ENCODE data around the gene OR51S1. TPM values are rescaled to one million over a fixed set of nuclear protein-coding genes. Genes with fewer than 3 reads are reported as not detected.

The OR51S1 gene
- total RNA-seq, 3 donors from 2014 or later (not counting 1 experiment from before 2014, with no cell fraction given) = not detected

DNA sequence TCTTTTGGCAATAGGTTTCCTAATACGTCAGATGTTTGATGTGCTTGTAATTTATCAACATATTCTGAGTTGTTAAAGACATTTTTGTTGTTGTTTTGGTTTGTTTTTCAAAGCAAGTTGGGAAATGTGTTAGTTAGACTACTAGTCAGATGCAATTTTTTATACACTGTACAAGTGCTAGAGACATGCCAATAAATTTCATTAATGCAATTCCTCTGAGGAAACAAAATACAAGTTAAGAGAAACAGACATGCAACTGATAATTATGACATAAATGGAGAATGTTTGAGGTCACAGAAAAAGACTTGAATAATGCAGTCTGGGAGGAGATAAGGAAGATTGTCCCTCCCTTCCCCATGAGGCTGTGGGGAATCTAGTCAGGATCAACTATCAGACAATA is 38.6 kb upstream of the OR51S1 start:
- H3K27ac Mint-ChIP-seq = no peak overlapping the region
- H3K4me3 ChIP-seq (ENCODE audit: low read length) = no peak overlapping the region
- H3K4me3 Mint-ChIP-seq = no peak overlapping the region
- H3K4me1 ChIP-seq (ENCODE audit: control insufficient read depth, insufficient read depth, low read length) = no peaks in the 10 kb centered on the region
- no peak overlapping the region for H3K27ac ChIP-seq (ENCODE audit: low read length)
- no peaks in the 10 kb centered on the region for H3K27me3 Mint-ChIP-seq (ENCODE audit: low read depth in 2 of 2)
- H3K9me3 ChIP-seq (ENCODE audit: control insufficient read depth, insufficient read depth, low read length) = no peaks in the 10 kb centered on the region
- peaks cover 0 to 8% of the 10 kb centered on the region in 2 donors for H3K9me3 Mint-ChIP-seq
- intact Hi-C loops (cut with micrococcal nuclease) = no loop called here
- no peaks in the 10 kb centered on the region for H3K4me1 Mint-ChIP-seq
- no peaks in the 10 kb centered on the region for H3K36me3 Mint-ChIP-seq
- no peaks in the 10 kb centered on the region for H3K36me3 ChIP-seq (ENCODE audit: control insufficient read depth, insufficient read depth, low read length)
- 0% methylated on average over 1 of the region's 1 CpG for WGBS (ENCODE audit: insufficient coverage)
- ATAC-seq (no peak), DNase-seq (no peak)
- TF ChIP-seq CTCF (IDR thresholded peaks at IDR 0.05) = no peak
- no peaks in the 10 kb centered on the region for H3K27me3 ChIP-seq (ENCODE audit: control insufficient read depth, insufficient read depth, low read length)

GRCh38 chr11:4886186-4886585 is 37.2 kb upstream of the OR51S1 start:
- H3K27ac Mint-ChIP-seq = no peak overlapping the region
- H3K4me1 Mint-ChIP-seq = no peaks in the 10 kb centered on the region
- DNase-seq = no peak
- H3K27ac ChIP-seq (ENCODE audit: low read length) = no peak overlapping the region
- 16% methylated on average over 2 of the region's 3 CpGs for WGBS (ENCODE audit: insufficient coverage)
- TF ChIP-seq CTCF (IDR thresholded peaks at IDR 0.05) = no peak
- no peaks in the 10 kb centered on the region for H3K4me1 ChIP-seq (ENCODE audit: control insufficient read depth, insufficient read depth, low read length)
- H3K27me3 ChIP-seq (ENCODE audit: control insufficient read depth, insufficient read depth, low read length) = no peaks in the 10 kb centered on the region
- H3K36me3 ChIP-seq (ENCODE audit: control insufficient read depth, insufficient read depth, low read length) = no peaks in the 10 kb centered on the region
- no peaks in the 10 kb centered on the region for H3K27me3 Mint-ChIP-seq (ENCODE audit: low read depth in 2 of 2)
- no peak overlapping the region for H3K4me3 Mint-ChIP-seq
- H3K9me3 Mint-ChIP-seq = peaks cover 0 to 8% of the 10 kb centered on the region in 2 donors
- intact Hi-C loops (cut with micrococcal nuclease) = no loop called here
- no peak for ATAC-seq
- no peak overlapping the region for H3K4me3 ChIP-seq (ENCODE audit: low read length)
- no peaks in the 10 kb centered on the region for H3K9me3 ChIP-seq (ENCODE audit: control insufficient read depth, insufficient read depth, low read length)
- H3K36me3 Mint-ChIP-seq = no peaks in the 10 kb centered on the region

GRCh38 chr11:4884361-4884760 is 35.4 kb upstream of the OR51S1 start:
- no peak overlapping the region for H3K4me3 ChIP-seq (ENCODE audit: low read length)
- no peaks in the 10 kb centered on the region for H3K4me1 ChIP-seq (ENCODE audit: control insufficient read depth, insufficient read depth, low read length)
- H3K36me3 ChIP-seq (ENCODE audit: control insufficient read depth, insufficient read depth, low read length) = no peaks in the 10 kb centered on the region
- H3K9me3 ChIP-seq (ENCODE audit: control insufficient read depth, insufficient read depth, low read length) = no peaks in the 10 kb centered on the region
- intact Hi-C loops (cut with micrococcal nuclease) = no loop called here
- H3K27ac ChIP-seq (ENCODE audit: low read length) = no peak overlapping the region
- Mint-ChIP-seq H3K9me3 (no peaks in the 10 kb centered on the region), H3K27ac (no peak overlapping the region), H3K36me3 (no peaks in the 10 kb centered on the region), H3K4me1 (no peaks in the 10 kb centered on the region), H3K4me3 (no peak overlapping the region), H3K27me3 (ENCODE audit: low read depth in 2 of 2) (no peaks in the 10 kb centered on the region)
- 91% methylated on average over 3 of the region's 3 CpGs for WGBS (ENCODE audit: insufficient coverage)
- TF ChIP-seq CTCF (IDR thresholded peaks at IDR 0.05) = no peak
- no peaks in the 10 kb centered on the region for H3K27me3 ChIP-seq (ENCODE audit: control insufficient read depth, insufficient read depth, low read length)
- DNase-seq = no peak
- ATAC-seq = no peak

DNA sequence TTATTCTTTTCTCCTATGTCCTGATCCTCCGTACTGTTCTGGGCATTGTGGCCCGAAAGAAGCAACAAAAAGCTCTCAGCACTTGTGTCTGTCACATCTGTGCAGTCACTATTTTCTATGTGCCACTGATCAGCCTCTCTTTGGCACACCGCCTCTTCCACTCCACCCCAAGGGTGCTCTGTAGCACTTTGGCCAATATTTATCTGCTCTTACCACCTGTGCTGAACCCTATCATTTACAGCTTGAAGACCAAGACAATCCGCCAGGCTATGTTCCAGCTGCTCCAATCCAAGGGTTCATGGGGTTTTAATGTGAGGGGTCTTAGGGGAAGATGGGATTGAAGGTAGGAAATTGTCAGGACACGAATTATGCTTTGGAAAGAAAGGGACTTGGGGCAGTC is 33.5 kb upstream of the OR51S1 start:
- Mint-ChIP-seq H3K27ac (no peak overlapping the region), H3K36me3 (no peaks in the 10 kb centered on the region), H3K4me1 (no peaks in the 10 kb centered on the region), H3K9me3 (no peaks in the 10 kb centered on the region), H3K27me3 (ENCODE audit: low read depth in 2 of 2) (no peaks in the 10 kb centered on the region), H3K4me3 (no peak overlapping the region)
- Histone ChIP-seq H3K36me3 (ENCODE audit: control insufficient read depth, insufficient read depth, low read length) (no peaks in the 10 kb centered on the region), H3K4me1 (ENCODE audit: control insufficient read depth, insufficient read depth, low read length) (no peaks in the 10 kb centered on the region), H3K27me3 (ENCODE audit: control insufficient read depth, insufficient read depth, low read length) (no peaks in the 10 kb centered on the region), H3K27ac (ENCODE audit: low read length) (no peak overlapping the region), H3K4me3 (ENCODE audit: low read length) (no peak overlapping the region), H3K9me3 (ENCODE audit: control insufficient read depth, insufficient read depth, low read length) (no peaks in the 10 kb centered on the region)
- DNase-seq (no peak), ATAC-seq (no peak)
- TF ChIP-seq CTCF (IDR thresholded peaks at IDR 0.05) = no peak
- intact Hi-C loops (cut with micrococcal nuclease) = no loop called here
- WGBS (ENCODE audit: insufficient coverage) = 91% methylated on average over 5 of the region's 5 CpGs

Data from natural killer cell (primary cell).